GM12878 (cell line): ENCODE measurements around the gene HSPA2. TPM values are rescaled to one million over a fixed set of nuclear protein-coding genes. Genes with fewer than 3 reads are reported as not detected.

Source experiments
- ATAC-seq: fragments of 200-7000 bp; cut with Tn5 transposase; 3 replicates; pipeline ENCODE4 v1.9.1; 2020; ENCODE audit warnings: mild to moderate bottlenecking, moderate library complexity
- BruUV-seq: library from RNA; stranded (reverse); fragments of 400-500 nt; replicated peaks from 2 replicates; lab custom pipeline; 2021; lab: Mats Ljungman, UMichigan
- CTCF ChIA-PET: fragments of 300-600 bp; sonication (Branson Sonifier 250); formaldehyde crosslinking; extraction: SDS; loops from one replicate; lab custom pipeline; 2021; ENCODE audit warnings: inconsistent platforms; lab: Yijun Ruan, JAX
- POLR2A ChIA-PET: fragments of 350-600 bp; formaldehyde crosslinking; extraction: SDS; loops from one replicate; lab custom pipeline; 2021; ENCODE audit warnings: inconsistent platforms; lab: Charles Lee
- RAD21 ChIA-PET: fragments of 300-600 bp; sonication (Branson Sonifier 250); formaldehyde crosslinking; loops from one replicate; lab custom pipeline; 2023; ENCODE audit warnings: antibody characterized with exemption; ENCODE audit not compliant: unreplicated experiment; lab: Charles Lee
- SMC1A ChIA-PET: fragments of 300-600 bp; sonication (Branson Sonifier 250); formaldehyde crosslinking; loops from one replicate; lab custom pipeline; 2023; ENCODE audit not compliant: unreplicated experiment, uncharacterized antibody; lab: Charles Lee
- DNase-seq: peaks from one replicate; pipeline ENCODE4 v3.0.0-alpha.2; 2011; ENCODE audit warnings: low read depth, low spot score
- FAIRE-seq: peaks from 3 replicates; lab custom pipeline; 2011; peaks lifted over from hg19 to GRCh38; lab: Jason Lieb, UNC
- H2AFZ ChIP-seq: 2 replicates; pipeline ENCODE4 v1.6.0; 2011; ENCODE audit warnings: low read depth, low read length, control low read depth; ENCODE audit not compliant: control insufficient read depth
- H3K27ac ChIP-seq: 2 replicates; pipeline ENCODE4 v1.5.1; 2011; ENCODE audit warnings: control low read depth; ENCODE audit not compliant: control insufficient read depth, insufficient read depth
- H3K27me3 ChIP-seq, 2 experiments: replicated peaks in 1 of 2; 2 replicates each; pipeline versions ENCODE4 v1.6.0 to v1.6.1; 2011; ENCODE audit warnings: low read length in 1 of 2; ENCODE audit not compliant: control insufficient read depth in 2 of 2, insufficient read depth in 2 of 2
- H3K36me3 ChIP-seq, 2 experiments: 2 replicates each; pipeline ENCODE4 v1.5.1; 2011; ENCODE audit warnings: low read length in 1 of 2; ENCODE audit not compliant: control insufficient read depth in 2 of 2, insufficient read depth in 2 of 2
- H3K4me1 ChIP-seq: 2 replicates; pipeline ENCODE4 v1.6.1; 2011; ENCODE audit warnings: mild to moderate bottlenecking, low read length, moderate library complexity, mixed read lengths; ENCODE audit not compliant: control insufficient read depth, insufficient read depth
- H3K4me2 ChIP-seq: 2 replicates; pipeline ENCODE4 v1.6.0; 2011; ENCODE audit warnings: control low read depth; ENCODE audit not compliant: control insufficient read depth, insufficient read depth
- H3K4me3 ChIP-seq: fragments of 200-600 bp; sonication (generic); 2 replicates; pipeline ENCODE4 v1.5.1; 2016
- H3K79me2 ChIP-seq: 2 replicates; pipeline ENCODE4 v1.6.0; 2011; ENCODE audit warnings: low read length; ENCODE audit not compliant: control insufficient read depth, insufficient read depth
- H3K9ac ChIP-seq: 2 replicates; pipeline ENCODE4 v1.8.0; 2011; ENCODE audit warnings: low read length, control low read depth, mixed read lengths; ENCODE audit not compliant: control insufficient read depth, insufficient read depth
- H3K9me3 ChIP-seq: replicated peaks from 3 replicates; pipeline ENCODE4 v1.5.1; 2011; ENCODE audit warnings: mild to moderate bottlenecking, low read length; ENCODE audit not compliant: control insufficient read depth, insufficient read depth
- H4K20me1 ChIP-seq: 2 replicates; pipeline ENCODE4 v1.6.0; 2011; ENCODE audit not compliant: control insufficient read depth, insufficient read depth
- ASH2L ChIP-seq: fragments of 300-600, 200-600 bp; sonication (generic); IDR thresholded peaks from 2 replicates; pipeline ENCODE4 v1.6.1; 2017; ENCODE audit warnings: low read depth, mild to moderate bottlenecking, borderline replicate concordance
- BMI1 ChIP-seq: fragments of 450-650 bp; IDR thresholded peaks from 2 replicates; pipeline ENCODE4 v1.6.1; 2016; ENCODE audit warnings: mild to moderate bottlenecking, moderate library complexity, borderline replicate concordance
- CHD2 ChIP-seq: IDR thresholded peaks from 2 replicates; pipeline ENCODE4 v1.6.1; 2011; ENCODE audit warnings: low read depth, low read length, improper control_type of control experiment, borderline replicate concordance
- HDAC2 ChIP-seq: fragments of 200-600 bp; sonication (generic); IDR thresholded peaks from 2 replicates; pipeline ENCODE4 v1.6.1; 2017
- NFYB ChIP-seq: IDR thresholded peaks from 2 replicates; pipeline ENCODE4 v1.6.1; 2011; ENCODE audit warnings: low read depth, mild to moderate bottlenecking, low read length, improper control_type of control experiment, moderate library complexity; ENCODE audit not compliant: insufficient read depth
- SMAD5 ChIP-seq: IDR thresholded peaks from 2 replicates; pipeline ENCODE4 v1.6.1; 2016; ENCODE audit warnings: antibody characterized with exemption, low read depth
- SRF ChIP-seq, 2 experiments: IDR thresholded peaks; 2 replicates each; pipeline ENCODE4 v1.6.1; 2011; ENCODE audit warnings: low read depth in 2 of 2, low read length in 2 of 2, mild to moderate bottlenecking in 1 of 2, moderate library complexity in 1 of 2
- SUPT20H ChIP-seq: IDR thresholded peaks from 2 replicates; pipeline ENCODE4 v1.6.1; 2011; ENCODE audit warnings: low read depth, mild to moderate bottlenecking, low read length, moderate library complexity, borderline replicate concordance; ENCODE audit not compliant: control insufficient read depth
- WGBS: methylation state at CpG from one replicate; pipeline ENCODE4 v1.1.6; 2016; ENCODE audit warnings: low lambda C conversion rate; ENCODE audit not compliant: insufficient replicate concordance, insufficient coverage; ENCODE audit errors: missing lambda C conversion rate; 5-methylcytosine and 5-hydroxymethylcytosine counted together
- in situ Hi-C: fragments of 300-500 bp; cut with MboI; formaldehyde crosslinking; loops from 9 replicates; pipeline ENCODE4 v1.14.3; 2018; ENCODE audit warnings: mixed read lengths
- intact Hi-C: fragments of 100-400 bp; cut with micrococcal nuclease; formaldehyde crosslinking; loops from one replicate; pipeline ENCODE4 v1.14.2; 2022; ENCODE audit not compliant: unreplicated experiment
- polyA plus RNA-seq, 11 experiments: library from polyadenylated mRNA; depleted of rRNA in 4 of 11; unstranded in 6 of 11; stranded (reverse) in 5 of 11; fragments of >200 nt; fragmentation: Nextera tagmentation in 4 of 11; fragmentation: Illumina TruSeq in 1 of 11; extraction: Ambion mirVana in 4 of 11; extraction: Trizol in 1 of 11; gene quantifications; 1 replicate in 1 of 11; 2 replicates in 10 of 11; pipeline versions ENCODE4 v1.2.1 to v1.2.3, GENCODE V29; 2011 to 2016; ENCODE audit warnings: inconsistent platforms in 2 of 11, missing spikeins in 2 of 11, low read depth in 1 of 11
- total RNA-seq, 4 experiments: library from RNA; depleted of rRNA in 3 of 4; stranded (reverse); fragments of >200 nt in 3 of 4; fragmentation: Illumina TruSeq in 1 of 4; extraction: Trizol in 1 of 4; gene quantifications; 2 replicates each; pipeline versions ENCODE4 v1.2.1 to v1.2.3, GENCODE V29; 2013 to 2021

The HSPA2 gene
- total and polyA plus RNA-seq, 10 of the 15 experiments (the other 5 are each of a cell fraction or from before 2014, with no cell fraction given): 0.02 to 1.2 (median 0.65) TPM

- Histone ChIP-seq H3K27ac (no peak overlapping the region), H3K4me3 (no peak overlapping the region), H3K4me1 (no peaks in the 10 kb centered on the region), H2AFZ (no peak overlapping the region), H3K36me3 (no peaks in the 10 kb centered on the region; a peak in 1 of 4 replicates), H4K20me1 (no peaks in the 10 kb centered on the region), H3K9ac (no peak overlapping the region), H3K9me3 (no peaks in the 10 kb centered on the region), H3K79me2 (no peaks in the 10 kb centered on the region), H3K4me2 (no peak overlapping the region), H3K27me3 (no peaks in the 10 kb centered on the region)
- 100% methylated on average over 2 of the region's 2 CpGs for WGBS
- no peak for TF ChIP-seq HDAC2
- no peak for TF ChIP-seq NFYB
- no peak for TF ChIP-seq ASH2L
- no peak for TF ChIP-seq SUPT20H
- no peak for TF ChIP-seq SRF (IDR thresholded peaks at IDR 0.05; ENCODE audit: low read depth in 2 of 2, low read length in 2 of 2)
- TF ChIP-seq BMI1: no peak
- no peak for TF ChIP-seq CHD2
- TF ChIP-seq SMAD5: no peak
- SMC1A ChIA-PET: interaction anchor here (0.8 to 0.9 kb wide), 2 partner anchors 59 to 187 kb away, joined by 3 read pairs; no protein-coding TSS in a partner anchor
- RAD21 ChIA-PET: no interaction called here
- FAIRE-seq (no peak), DNase-seq (no peak), ATAC-seq (no peak)
- CTCF ChIA-PET: interaction anchor here (0.7 to 0.9 kb wide), 2 partner anchors 9 to 104 kb away, joined by 3 read pairs; partner anchors contain the start of gene HSPA2
- POLR2A ChIA-PET: no interaction called here
- in situ Hi-C loops (no loop called here), intact Hi-C loops (no loop called here)
- no TSS peak for BruUV-seq
These were observed 9.0 kb upstream of the HSPA2 start for GRCh38 chr14:64531567-64531966.
